Measurements from ENCODE around the gene USP27X.

USP27X gene

DNA sequence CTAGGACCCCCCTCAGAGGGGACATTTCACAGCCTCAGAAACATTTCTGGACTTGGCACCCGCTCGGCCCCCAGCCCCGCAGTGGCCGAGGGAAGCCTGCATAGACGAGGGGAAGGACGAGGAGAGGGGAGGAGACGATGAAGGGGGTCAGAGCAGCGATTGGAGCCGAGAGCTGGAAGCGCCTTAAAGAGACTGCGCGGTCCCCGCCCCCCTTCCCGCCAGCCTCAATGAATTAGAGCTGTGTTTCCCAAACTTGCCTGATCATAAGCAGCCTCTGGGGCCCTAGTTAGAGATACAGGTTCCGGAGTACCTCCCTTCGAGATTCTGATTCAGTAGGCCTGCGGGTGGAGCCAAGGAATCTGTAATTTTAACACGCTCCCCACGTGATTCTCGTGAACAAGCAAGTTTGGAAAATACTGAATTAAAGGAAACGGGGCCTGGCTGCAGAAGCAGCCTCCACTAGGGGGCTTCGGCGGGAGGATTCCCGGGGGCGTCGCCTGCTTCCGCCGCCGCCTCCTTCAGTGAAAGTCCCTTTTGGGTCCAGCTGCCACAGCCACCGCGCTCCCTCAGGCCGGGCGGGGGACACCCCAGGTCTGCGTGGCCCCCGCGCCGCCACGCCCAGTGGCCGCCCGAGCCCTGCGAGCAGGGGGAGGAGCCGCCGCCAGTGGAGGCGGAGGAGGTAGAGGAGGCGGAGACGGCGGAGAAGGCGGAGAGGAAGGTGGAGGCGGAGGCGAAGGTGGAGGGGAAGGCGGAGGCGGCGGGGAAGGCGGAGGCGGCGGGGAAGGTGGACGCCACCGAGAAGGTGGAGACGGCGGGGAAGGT lies at the start of gene USP27X:
Gene USP27X (plus strand): TSS at position 651 of the 822 bp plus-strand sequence. CDS start 824 bp downstream, outside the sequence.
- peak; percentile 76 for DNase-seq (ENCODE audit: low read depth)

DNA sequence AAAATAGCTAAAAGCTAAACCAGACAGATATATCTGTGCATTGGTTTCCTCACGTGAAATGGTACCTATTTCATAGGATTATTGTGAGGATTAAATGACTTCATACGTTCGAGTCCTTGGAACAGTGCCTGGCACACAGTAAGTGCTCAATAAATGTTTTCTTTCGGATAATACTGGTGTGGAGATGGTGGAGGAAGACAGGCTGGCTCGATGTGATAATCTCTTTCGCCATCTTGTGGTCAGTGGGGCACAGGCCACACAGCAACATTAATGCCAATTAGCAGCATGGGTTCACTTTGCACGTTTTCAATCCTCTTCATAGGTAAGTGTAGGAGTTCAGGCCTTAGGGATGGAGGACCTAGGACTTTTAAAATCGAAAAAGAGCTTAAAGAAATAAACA lies 40.9 kb upstream of the USP27X start:
- no peak for DNase-seq (ENCODE audit: low read depth)

DNA sequence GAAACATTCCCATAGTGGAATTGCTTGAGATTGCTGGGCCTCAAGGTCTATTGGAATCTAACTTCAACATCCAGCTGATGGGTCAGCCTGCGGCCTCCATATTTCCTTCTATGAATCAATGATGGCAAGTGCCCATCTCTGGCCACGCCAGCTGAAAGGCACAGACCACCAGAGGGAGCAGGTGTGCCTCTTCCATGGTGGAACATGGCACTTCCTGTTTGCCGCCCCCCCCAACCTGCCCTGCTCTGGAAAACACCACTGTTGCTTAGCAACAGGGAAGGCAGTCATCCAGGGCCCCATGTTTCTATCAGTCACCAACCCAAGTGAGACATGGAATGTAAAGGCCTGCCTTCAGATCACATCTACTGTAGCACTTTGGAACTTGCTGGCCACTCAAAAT lies 38.6 kb upstream of the USP27X start:
- peak; percentile 29 for DNase-seq (ENCODE audit: low read depth)

DNA sequence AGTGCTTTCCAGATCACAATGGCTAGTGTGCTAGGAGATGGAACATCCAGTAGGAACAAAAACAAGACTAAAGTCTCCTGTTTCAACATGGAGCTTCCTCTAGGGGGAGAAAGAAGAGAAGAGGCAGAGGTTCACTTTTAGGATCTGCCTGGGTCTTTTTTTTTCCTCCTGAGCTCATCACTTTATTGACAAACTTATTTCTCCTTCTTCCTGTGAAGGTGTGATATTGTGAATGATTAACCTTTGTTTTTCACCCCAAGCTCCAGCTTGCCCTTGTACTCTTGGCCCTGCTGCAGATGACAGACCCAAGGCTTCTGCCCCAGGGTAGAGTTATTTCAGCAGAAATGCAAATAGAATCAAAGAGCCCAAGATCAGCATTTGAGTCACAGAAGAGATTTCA lies 36.7 kb upstream of the USP27X start:
- DNase-seq (ENCODE audit: low read depth) = no peak

DNA sequence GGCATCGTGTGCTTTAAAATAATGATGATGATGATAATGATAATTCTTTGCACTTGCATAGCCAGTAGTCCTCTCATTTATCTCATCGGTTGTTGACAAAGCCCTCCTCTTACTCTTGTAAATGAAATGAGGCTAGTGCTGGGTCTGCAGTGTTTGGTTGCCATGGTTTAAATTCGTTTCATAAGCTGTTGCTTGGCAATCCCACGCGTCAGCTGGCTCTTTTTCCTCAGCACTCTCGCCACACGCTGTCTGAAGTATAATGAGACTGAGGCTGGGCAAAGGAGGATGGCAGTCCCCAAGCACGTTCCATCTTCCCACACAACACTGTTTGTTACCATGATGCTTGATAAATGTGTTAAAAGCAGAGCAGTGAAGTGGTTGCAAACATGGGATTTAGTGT lies 34.7 kb upstream of the USP27X start:
- DNase-seq (ENCODE audit: low read depth) = no peak

DNA sequence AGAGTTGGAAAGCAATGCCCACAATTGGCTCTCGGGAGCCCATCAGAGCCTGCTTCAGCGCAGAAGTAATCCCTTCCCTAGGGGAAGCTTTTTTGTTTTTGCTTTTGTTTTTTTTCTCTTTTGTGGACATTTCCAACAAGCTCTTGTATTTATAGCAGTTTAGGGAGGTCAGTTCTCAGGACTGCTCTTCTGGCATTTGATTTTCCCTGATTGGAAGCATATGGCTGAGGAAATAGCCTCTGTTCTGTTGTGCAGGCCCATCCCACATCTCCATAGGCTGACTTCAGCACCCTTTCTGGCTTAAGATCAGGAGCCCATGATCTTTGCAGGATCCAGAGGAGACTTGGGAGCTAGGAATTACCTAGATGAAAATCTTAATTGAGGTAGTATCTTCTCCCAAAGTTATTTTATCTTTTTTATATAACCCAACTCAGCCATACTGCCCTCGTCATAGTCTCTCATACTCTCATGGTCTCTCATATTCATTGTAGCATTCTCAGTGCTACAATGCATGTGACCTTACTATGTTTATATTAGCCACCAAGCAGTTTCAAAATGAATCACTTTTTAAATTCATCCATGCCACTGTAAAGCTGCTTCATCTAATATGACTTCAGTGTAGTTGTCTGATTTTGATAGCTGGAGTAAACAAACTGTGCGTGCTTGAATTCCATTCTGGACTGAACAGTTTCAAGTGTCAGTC lies 33.4 kb upstream of the USP27X start:
- no peak for DNase-seq (ENCODE audit: low read depth)

DNA sequence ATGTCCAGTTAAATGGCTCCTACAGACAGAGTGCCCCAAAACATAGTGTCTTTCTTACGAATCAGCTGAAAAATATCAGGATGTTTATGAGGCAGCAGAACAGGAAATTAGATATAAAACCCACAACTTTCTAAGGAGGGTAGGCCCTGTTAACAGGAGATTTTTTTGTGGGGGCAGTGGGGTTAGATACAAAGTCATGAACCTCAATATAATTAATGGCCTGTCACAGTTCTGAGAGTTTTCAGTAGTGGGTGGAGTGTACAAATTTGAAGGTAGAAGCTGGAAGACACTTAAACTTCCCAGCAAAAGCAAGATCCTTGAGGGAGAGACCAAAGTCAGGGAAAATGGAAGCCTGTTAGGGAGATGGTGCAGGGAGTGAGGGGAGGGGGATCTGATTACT lies 32.8 kb upstream of the USP27X start:
- DNase-seq (ENCODE audit: low read depth) = no peak

DNA sequence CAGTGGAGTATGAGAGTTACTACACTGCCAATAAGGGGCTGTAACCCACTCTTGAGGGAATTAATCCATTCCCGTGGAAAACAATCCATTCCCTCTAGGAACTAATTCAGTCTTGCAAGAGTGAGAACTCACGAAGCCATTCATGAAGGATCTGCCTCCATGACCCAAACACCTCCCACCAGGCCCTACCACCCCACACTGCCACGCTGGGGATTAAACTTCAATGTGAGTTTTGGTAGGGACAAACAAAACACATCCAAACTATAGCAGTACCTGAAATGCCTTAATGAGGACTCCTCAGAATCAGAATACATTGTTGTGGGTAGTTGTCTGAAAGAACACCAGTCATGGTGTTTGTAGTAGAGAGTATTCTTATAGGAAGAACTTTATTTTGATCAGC lies 31.0 kb upstream of the USP27X start:
- DNase-seq (ENCODE audit: low read depth) = no peak

DNA sequence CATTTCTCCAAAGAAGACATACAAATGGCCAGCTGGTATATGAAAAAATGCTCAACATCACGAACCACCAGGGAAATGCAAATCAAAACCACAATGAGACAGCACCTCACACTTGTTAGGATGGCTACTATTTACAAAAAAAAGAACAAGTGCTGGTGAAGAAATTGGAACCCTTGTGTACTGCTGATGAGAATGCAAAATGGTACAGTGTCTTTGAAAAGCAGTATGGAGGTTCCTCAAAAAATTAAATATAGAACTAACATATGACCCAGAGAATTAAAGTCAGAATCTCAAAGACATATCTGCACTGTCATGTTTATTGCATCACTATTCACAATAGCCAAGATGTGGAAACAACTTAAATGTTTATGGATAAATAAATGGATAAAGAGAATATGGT lies 29.3 kb upstream of the USP27X start:
- DNase-seq (ENCODE audit: low read depth) = no peak

DNA sequence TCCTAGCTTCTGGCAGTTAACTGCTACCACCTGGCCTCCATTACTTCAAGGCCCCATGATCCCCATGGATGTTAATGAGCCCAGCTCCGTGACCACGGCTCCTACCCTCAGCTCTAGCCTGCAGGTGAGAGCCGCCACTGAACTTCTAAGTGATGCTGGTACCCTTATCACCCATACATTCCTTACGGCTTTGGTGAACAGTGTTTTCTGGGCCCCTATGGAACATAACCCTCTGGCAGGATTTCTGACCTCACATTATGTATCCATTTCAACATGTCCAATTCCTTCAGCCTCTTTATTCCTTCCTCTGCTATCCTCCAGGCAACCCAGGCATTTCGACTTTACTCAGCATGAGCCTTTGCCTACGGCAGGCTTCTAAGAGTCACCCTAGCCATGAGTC lies 25.6 kb upstream of the USP27X start:
- DNase-seq (ENCODE audit: low read depth) = no peak

DNA sequence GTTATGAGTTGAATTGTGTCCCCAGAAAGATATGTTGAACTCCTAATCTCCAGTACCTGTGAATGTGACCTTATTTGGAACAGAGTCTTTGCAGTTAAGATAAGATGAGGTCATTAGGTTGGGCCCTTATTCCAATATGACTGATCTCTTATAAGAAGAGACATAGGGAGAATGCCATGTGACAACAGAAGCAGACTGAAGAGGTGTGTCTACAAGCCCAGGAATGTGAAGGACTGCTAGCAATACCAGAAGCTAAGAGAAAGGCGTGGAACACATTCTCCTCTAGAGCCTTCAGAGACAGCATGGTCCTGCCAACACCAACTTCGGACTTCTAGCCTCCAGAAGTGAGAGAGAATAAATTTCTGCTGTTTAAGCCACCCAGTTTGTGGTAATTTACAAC lies 22.5 kb upstream of the USP27X start:
- DNase-seq (ENCODE audit: low read depth) = no peak

DNA sequence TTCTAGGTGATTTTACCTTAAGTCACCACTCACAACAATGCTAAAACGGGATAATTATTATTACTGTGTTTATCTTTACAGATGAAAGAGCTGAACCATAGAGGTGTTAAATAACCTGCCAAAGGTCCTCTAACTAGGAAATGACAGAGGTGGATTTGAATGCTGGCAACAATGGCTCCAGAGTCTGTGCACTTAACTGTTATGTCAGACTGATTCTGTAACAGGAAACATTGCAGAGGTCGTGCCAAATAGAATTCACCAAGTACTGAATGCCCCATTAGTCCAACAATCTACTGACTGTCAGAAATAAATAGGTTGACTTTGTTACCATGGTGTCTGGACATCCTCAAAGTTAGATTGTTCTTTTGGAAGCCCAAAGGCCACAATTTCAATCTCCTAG lies 20.9 kb upstream of the USP27X start:
- DNase-seq (ENCODE audit: low read depth) = no peak

DNA sequence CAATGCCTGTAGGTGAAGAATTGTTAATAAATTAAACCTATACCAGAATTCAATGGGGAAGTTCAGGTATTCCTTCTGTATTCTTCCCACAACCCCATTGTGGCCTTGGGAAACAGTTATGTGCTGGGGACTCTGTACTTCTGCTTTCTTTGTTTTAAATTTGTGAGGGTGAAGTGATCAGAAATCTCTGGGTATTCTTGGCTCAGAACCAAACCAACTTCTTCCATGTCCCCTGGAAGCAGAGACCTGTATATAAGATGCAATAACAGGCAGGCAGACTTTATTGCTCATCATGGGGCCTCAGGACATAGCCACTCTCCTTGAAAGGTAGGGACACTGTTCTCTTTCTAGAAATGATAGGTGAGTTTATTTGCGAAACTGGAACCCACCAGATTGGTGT lies 19.8 kb upstream of the USP27X start:
- DNase-seq (ENCODE audit: low read depth) = no peak

DNA sequence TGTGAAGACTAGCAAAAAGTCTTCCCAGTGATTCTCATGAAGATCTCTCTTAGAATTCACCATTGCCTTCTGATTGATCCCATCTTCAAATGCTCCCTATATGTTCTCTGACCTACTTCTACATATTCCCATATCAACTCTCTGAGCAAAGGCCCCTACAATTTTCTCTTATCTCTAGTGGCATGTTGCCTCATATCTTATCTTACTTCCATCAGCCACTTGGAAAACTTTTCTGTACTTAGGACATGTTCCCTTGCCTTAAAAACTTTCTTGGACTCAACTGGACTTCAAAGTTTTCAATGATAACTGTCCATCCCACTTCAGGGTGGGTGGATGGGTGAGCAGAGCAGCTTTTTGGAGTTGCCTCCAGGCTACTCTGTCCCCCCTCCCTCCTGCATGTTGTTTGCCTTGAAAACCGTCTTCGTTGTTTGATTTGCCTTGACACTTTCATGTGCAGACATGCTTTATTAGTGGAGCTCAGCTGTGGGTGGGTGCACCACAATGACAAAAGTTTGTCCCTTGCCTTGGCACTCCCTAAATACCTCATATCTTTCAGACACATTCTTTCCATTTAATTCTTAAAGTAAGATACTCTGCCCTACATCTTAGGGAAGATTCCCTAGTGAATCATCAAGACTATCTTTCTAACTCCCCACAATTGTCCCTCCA lies 18.3 kb upstream of the USP27X start:
- DNase-seq (ENCODE audit: low read depth) = no peak

DNA sequence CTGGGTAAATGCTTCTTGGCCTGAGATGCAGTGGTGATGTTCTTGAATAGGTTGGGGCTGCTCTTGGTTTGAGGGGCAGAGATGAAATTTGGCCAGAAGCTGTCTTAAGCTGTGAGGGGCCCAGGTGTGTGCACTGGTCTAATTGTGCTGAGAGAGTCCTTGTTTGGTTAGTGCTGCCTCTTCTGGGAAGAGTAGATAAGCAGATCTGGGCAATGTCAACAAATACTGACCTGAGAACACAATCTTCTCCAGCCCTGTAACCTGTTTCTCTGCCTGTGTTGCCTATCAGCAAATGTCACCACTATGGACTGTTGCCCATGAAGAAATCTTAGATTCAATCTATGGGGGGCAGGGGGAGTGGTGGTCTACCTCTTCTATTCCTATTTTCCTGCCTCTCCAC lies 17.2 kb upstream of the USP27X start:
- no peak for DNase-seq (ENCODE audit: low read depth)

DNA sequence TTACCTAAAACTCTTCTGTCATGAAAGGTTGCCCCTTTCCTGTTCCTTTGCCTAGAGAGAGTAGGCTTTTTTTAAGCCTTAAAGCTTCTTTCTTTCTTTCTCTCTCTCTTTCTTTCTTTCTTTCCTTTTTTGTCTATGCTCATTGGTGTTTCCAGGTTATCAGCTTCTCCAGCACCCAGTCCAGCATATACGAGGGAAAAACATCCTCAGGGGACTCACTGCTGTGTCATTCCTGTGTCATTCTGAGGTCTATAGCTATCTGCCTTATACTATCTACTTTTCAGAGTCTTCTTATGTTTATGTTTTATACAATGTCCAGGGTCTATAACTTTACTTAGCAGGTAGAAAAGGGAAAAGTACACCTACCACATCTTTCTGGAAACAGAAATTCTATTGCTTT lies 10.5 kb upstream of the USP27X start:
- DNase-seq (ENCODE audit: low read depth) = no peak

DNA sequence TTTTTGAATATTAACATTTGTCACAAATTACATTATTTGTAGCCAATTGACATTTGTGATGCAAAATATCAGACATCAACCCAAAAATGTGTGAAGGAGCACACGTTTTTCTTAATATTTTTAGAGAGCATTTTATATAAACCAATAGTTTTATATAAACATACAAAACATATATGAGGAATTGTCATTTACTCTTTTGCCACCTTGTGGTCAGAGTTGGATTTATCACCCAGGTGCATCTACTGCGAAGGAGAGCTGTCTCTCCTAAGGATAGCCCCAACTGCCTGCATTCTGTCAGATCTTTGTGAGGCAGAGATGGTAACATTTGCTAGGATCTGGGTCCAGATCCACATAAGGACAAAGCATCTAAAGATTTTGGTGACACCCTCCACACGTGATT lies 2.5 kb upstream of the USP27X start:
- DNase-seq (ENCODE audit: low read depth) = peak; percentile 9

DNA sequence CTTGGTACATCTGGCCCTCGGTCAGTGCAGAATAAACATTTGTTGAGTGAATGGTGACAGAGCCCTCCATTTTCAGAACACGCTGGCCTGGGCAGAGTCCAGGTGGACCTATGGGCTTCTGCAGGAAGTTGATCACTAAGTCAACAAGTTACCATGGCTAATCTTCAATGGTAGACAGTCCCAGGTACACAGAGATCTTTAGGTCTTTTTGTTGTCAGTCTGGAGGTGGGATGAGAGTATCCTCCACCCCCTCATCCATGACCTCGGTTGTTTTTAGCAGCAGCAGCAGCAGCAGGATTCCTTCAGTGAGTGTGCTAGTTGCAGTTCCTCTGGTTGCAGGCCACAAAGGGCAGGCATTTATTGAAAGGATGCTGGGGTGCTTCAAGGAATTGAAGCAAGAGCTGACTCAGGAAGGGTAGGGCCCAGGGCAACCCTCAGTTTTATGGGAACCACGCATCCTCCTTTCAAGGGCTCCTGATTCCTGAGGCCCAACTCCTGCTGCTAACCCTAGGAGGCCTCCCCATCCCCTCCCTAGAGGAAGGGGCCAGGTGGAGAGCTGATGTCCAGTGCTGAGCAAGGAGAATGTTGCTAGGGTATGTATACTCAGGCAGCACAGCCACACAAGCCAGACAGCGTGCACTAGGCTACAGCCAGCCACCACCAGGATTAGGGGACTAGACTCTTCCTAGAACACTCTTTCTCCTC lies 1.7 kb upstream of the USP27X start:
- DNase-seq (ENCODE audit: low read depth) = no peak

DNA sequence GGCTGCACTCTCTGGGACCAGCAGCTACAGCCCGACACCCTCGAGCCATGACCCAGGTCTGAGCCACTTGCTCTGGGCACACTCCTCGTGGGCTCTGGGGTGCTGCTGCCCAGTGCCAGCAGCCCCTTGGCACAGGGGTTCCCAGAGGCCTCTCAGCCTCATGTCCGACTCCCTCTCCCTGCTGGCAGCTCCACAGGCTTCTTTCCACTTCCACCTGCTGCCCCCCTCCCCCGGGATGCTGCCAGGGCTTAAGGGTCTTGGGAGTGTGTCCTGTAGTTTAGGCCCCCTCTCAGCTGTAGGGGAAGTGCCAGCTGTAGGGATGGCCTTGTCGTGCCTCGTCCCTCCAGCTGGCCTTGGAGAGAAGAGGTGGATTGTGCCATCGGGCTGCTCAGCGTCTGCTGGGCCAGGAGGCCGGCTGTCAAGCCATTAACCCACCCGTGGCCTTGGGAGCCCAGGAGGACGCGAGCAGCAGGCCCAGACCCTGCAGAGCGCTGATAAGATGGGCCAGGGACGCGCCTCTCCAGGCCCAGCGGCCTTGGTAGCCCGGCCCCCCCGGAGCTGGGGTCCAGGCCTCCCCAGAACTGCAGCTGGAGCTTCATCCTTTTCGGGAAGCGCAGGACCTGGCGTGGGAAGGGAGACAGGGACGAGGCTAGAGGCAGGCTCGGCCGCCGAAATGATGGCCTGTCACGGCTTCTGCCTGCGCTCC lies 1.0 kb upstream of the USP27X start:
- DNase-seq (ENCODE audit: low read depth) = no peak

DNA sequence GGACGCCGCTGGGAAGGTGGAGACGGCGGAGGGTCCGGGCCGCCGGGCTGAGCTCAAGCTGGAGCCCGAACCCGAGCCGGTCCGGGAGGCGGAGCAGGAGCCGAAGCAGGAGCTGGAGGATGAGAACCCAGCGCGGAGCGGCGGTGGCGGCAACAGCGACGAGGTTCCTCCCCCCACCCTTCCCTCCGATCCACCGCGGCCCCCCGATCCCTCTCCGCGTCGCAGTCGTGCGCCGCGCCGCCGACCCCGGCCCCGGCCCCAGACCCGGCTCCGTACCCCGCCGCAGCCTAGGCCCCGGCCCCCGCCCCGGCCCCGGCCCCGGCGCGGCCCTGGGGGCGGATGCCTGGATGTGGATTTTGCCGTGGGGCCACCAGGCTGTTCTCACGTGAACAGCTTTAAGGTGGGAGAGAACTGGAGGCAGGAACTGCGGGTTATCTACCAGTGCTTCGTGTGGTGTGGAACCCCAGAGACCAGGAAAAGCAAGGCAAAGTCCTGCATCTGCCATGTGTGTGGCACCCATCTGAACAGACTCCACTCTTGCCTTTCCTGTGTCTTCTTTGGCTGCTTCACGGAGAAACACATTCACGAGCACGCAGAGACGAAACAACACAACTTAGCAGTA lies 483 bp downstream of the USP27X start:
- no peak for DNase-seq (ENCODE audit: low read depth)

DNA sequence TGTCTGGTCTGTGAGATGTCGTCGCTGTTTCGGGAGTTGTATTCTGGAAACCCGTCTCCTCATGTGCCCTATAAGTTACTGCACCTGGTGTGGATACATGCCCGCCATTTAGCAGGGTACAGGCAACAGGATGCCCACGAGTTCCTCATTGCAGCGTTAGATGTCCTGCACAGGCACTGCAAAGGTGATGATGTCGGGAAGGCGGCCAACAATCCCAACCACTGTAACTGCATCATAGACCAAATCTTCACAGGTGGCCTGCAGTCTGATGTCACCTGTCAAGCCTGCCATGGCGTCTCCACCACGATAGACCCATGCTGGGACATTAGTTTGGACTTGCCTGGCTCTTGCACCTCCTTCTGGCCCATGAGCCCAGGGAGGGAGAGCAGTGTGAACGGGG lies 1.4 kb downstream of the USP27X start:
- no peak for DNase-seq (ENCODE audit: low read depth)
